K562 (cell line): ENCODE measurements around the gene ZFP62. TPM values are rescaled to one million over a fixed set of nuclear protein-coding genes. Genes with fewer than 3 reads are reported as not detected.

Experiments used
- BHLHE40 ChIP-seq: IDR thresholded peaks from 2 replicates; pipeline ENCODE4 v1.6.1; 2011; ENCODE audit warnings: low read length, improper control_type of control experiment
- CCNT2 ChIP-seq: IDR thresholded peaks from 2 replicates; pipeline ENCODE4 v1.6.1; 2011; ENCODE audit warnings: borderline replicate concordance, low read depth, mild to moderate bottlenecking, moderate library complexity, mixed read lengths, low read length; ENCODE audit not compliant: insufficient read length; ENCODE audit errors: extremely low read depth
- CGGBP1 ChIP-seq: fragments of 250-450 bp; sonication (Bioruptor Pico); IDR thresholded peaks from 2 replicates; pipeline ENCODE4 v1.9.0; 2021; ENCODE audit warnings: mild to moderate bottlenecking
- MAZ ChIP-seq, 2 experiments: fragments of 450-650 bp in 1 of 2; sonication (generic) in 1 of 2; formaldehyde crosslinking; IDR thresholded peaks in 1 of 2; conservative IDR thresholded peaks in 1 of 2; 2 replicates each; pipeline versions ENCODE4 v1.4.0 to v1.5.0; 2020; ENCODE audit warnings: mild to moderate bottlenecking in 1 of 2, missing genetic modification reagents in 1 of 2
- PCBP1 ChIP-seq: fragments of 200-400 bp; formaldehyde crosslinking; IDR thresholded peaks from 2 replicates; pipeline ENCODE4 v1.6.1; 2018; ENCODE audit warnings: mild to moderate bottlenecking, low read depth, low read length; ENCODE audit not compliant: poor library complexity, severe bottlenecking
- RNF2 ChIP-seq: sonication (generic); IDR thresholded peaks from 2 replicates; pipeline ENCODE4 v1.6.1; 2016
- SLC30A9 ChIP-seq: fragments of 250-450 bp; sonication (Bioruptor Pico); IDR thresholded peaks from 2 replicates; pipeline ENCODE4 v1.8.0; 2022; ENCODE audit warnings: mild to moderate bottlenecking, moderate library complexity
- SMARCA5 ChIP-seq: fragments of 450-650 bp; IDR thresholded peaks from 2 replicates; pipeline ENCODE4 v1.6.1; 2016
- SNRNP70 ChIP-seq: fragments of 200-400 bp; formaldehyde crosslinking; optimal IDR thresholded peaks from 2 replicates; pipeline ENCODE3; 2017; ENCODE audit warnings: low read depth, low read length
- XRCC4 ChIP-seq: IDR thresholded peaks from one replicate; pipeline ENCODE4 v1.6.1; 2011; ENCODE audit not compliant: insufficient read depth, insufficient read length; ENCODE audit errors: extremely low read depth
- polyA plus RNA-seq, 8 experiments: library from polyadenylated mRNA; depleted of rRNA in 4 of 8; stranded (reverse) in 5 of 8; unstranded in 3 of 8; fragments of >200 nt; fragmentation: Nextera tagmentation in 2 of 8; fragmentation: Illumina TruSeq in 1 of 8; extraction: Ambion mirVana in 2 of 8; extraction: Trizol in 1 of 8; gene quantifications; 2 replicates each; pipeline versions ENCODE4 v1.2.1 to v1.2.3, GENCODE V29; 2011 to 2014; ENCODE audit warnings: inconsistent platforms in 1 of 8, missing spikeins in 1 of 8
- total RNA-seq, 7 experiments: library from RNA; depleted of rRNA in 6 of 7; stranded (reverse); fragments of >200 nt in 6 of 7; fragmentation: Illumina TruSeq in 2 of 7; extraction: Trizol in 2 of 7; gene quantifications; 2 replicates each; pipeline versions ENCODE4 v1.2.1 to v1.2.3, GENCODE V29; 2011 to 2021; ENCODE audit warnings: low replicate concordance in 1 of 7
- TF ChIP-seq, protein P1 (sequence below): IDR thresholded peaks from 2 replicates; pipeline ENCODE4 v1.6.1; 2016; ENCODE audit warnings: missing genetic modification characterization, missing compliant biosample characterization
- TF ChIP-seq, protein P2 (sequence below): fragments of 450-650 bp; IDR thresholded peaks from 2 replicates; pipeline ENCODE4 v1.7.1; 2018; ENCODE audit warnings: mild to moderate bottlenecking, low read depth; ENCODE audit not compliant: partially characterized antibody
- TF ChIP-seq, protein P3 (sequence below): fragments of 450-650 bp; formaldehyde crosslinking; IDR thresholded peaks from 2 replicates; pipeline ENCODE4 v1.4.0; 2022; ENCODE audit warnings: missing genetic modification characterization
- TF ChIP-seq, protein P4 (sequence below): fragments of 450-650 bp; formaldehyde crosslinking; IDR thresholded peaks from 2 replicates; pipeline ENCODE4 v1.4.0; 2020; ENCODE audit warnings: mild to moderate bottlenecking, moderate library complexity

The ZFP62 gene
- total and polyA plus RNA-seq, 9 of the 15 experiments (the other 6 are each of a cell fraction or from before 2014, with no cell fraction given): 12.2 to 37.5 (median 25.0) TPM

DNA sequence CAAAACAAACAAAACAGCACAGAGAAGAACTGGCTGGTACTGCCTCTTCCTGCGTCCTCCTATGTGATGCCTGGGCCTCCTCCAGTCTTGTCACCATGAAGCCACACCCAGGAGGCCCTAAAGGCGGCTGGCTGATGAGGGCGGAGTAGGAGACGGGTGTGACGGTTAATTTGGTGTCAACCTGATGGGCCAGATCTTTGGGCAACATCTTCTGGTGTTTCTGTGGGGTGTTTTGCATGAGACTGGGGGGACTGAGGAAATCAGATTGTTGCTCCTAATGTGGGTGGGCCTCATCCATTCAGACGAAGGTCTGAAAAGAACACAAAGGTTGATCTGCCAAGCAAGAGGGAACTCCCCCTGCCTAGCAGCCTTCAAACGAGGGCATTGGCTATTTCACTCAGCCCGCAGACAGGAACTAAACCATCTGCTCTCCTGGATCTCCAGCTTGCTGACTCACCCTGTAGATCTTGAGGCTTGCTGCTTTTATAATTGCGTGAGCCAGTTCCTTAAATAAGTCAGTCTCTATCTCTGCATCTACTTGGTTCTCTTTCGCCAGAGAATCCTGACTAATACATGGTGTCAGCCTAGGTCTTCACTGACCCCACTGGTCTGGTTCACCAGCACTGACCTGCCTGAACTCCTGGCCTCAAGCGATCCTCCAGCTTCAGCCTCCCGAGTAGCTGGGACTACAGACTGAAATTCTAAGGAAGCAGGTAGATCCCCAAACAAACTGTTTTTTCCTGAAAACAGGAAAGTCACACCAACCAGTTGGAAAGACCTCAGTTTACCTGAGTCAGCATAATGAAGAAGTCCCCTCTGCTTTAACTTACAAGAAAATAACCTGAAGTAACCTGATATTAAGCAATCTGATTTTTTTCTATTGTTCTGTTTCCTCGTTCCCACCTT lies 12.8 kb upstream of the ZFP62 start (continued):
- TF ChIP-seq, protein P1, sequence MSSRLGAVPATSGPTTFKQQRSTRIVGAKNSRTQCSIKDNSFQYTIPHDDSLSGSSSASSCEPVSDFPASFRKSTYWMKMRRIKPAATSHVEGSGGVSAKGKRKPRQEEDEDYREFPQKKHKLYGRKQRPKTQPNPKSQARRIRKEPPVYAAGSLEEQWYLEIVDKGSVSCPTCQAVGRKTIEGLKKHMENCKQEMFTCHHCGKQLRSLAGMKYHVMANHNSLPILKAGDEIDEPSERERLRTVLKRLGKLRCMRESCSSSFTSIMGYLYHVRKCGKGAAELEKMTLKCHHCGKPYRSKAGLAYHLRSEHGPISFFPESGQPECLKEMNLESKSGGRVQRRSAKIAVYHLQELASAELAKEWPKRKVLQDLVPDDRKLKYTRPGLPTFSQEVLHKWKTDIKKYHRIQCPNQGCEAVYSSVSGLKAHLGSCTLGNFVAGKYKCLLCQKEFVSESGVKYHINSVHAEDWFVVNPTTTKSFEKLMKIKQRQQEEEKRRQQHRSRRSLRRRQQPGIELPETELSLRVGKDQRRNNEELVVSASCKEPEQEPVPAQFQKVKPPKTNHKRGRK (tag): no peak
- no peak for TF ChIP-seq SLC30A9 (CRISPR knock-in tag)
- no peak for TF ChIP-seq CGGBP1 (CRISPR knock-in tag)
- no peak for TF ChIP-seq PCBP1
- TF ChIP-seq, protein P2, sequence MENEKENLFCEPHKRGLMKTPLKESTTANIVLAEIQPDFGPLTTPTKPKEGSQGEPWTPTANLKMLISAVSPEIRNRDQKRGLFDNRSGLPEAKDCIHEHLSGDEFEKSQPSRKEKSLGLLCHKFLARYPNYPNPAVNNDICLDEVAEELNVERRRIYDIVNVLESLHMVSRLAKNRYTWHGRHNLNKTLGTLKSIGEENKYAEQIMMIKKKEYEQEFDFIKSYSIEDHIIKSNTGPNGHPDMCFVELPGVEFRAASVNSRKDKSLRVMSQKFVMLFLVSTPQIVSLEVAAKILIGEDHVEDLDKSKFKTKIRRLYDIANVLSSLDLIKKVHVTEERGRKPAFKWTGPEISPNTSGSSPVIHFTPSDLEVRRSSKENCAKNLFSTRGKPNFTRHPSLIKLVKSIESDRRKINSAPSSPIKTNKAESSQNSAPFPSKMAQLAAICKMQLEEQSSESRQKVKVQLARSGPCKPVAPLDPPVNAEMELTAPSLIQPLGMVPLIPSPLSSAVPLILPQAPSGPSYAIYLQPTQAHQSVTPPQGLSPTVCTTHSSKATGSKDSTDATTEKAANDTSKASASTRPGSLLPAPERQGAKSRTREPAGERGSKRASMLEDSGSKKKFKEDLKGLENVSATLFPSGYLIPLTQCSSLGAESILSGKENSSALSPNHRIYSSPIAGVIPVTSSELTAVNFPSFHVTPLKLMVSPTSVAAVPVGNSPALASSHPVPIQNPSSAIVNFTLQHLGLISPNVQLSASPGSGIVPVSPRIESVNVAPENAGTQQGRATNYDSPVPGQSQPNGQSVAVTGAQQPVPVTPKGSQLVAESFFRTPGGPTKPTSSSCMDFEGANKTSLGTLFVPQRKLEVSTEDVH: no peak
- no peak for TF ChIP-seq BHLHE40
- TF ChIP-seq MAZ (CRISPR knock-in tag; conservative IDR thresholded peaks at IDR 0.05 in 1 of 2, IDR thresholded peaks at IDR 0.05 in 1 of 2): 0 out of 4 replicates have a peak, but pooled peaks of 1 of the 2 experiments have one; percentile 53
- TF ChIP-seq SMARCA5: peak; percentile 66; the same call in 1 of the 2 replicates
- TF ChIP-seq XRCC4: no peak
- TF ChIP-seq SNRNP70: no peak
- TF ChIP-seq RNF2: peak; percentile 80; the same call in 1 of the 2 replicates
- TF ChIP-seq CCNT2: no peak
- TF ChIP-seq, protein P3, sequence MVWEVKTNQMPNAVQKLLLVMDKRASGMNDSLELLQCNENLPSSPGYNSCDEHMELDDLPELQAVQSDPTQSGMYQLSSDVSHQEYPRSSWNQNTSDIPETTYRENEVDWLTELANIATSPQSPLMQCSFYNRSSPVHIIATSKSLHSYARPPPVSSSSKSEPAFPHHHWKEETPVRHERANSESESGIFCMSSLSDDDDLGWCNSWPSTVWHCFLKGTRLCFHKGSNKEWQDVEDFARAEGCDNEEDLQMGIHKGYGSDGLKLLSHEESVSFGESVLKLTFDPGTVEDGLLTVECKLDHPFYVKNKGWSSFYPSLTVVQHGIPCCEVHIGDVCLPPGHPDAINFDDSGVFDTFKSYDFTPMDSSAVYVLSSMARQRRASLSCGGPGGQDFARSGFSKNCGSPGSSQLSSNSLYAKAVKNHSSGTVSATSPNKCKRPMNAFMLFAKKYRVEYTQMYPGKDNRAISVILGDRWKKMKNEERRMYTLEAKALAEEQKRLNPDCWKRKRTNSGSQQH (CRISPR knock-in tag): no peak
- TF ChIP-seq, protein P4, sequence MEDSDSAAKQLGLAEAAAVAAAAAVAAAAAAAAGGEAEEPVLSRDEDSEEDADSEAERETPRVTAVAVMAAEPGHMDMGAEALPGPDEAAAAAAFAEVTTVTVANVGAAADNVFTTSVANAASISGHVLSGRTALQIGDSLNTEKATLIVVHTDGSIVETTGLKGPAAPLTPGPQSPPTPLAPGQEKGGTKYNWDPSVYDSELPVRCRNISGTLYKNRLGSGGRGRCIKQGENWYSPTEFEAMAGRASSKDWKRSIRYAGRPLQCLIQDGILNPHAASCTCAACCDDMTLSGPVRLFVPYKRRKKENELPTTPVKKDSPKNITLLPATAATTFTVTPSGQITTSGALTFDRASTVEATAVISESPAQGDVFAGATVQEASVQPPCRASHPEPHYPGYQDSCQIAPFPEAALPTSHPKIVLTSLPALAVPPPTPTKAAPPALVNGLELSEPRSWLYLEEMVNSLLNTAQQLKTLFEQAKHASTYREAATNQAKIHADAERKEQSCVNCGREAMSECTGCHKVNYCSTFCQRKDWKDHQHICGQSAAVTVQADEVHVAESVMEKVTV: no peak
